ENCODE data around the gene UPP2. TPM values are rescaled to one million over a fixed set of nuclear protein-coding genes. Genes with fewer than 3 reads are reported as not detected.

UPP2 gene
- total and polyA plus RNA-seq, 2 of the 13 experiments (the other 11 are each of a cell fraction or from before 2014, with no cell fraction given): 0.07 to 0.28 TPM

DNA sequence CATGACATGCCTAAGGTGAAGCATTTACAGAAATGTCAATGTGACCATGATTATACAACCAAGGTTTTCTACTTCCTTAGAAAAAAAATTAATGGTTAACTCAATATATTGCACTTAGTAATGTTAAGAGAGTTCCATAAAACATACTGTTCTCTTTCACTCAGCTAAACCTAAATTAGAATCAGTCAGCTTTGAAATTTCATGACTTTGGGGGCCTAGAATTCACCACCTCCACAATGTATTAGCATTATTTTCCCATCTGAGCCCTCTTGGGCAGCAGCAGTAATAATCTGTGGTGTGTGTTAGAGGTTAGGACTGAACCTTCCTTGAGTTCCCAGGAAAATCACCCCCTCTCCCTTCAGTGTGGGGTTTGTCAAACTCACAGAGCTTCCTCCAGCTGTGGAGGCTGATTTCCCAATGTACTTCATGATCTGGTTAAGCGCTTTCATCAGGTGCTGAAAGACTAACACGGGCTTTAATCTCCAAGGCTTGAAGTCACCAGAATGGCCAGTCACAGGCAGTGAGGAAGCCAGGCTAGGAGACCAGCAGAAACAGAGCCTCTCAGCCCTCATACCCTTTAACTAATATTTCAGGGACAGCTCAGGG is 7.1 kb upstream of the UPP2 start (continued):
- peak; percentile 36; the same call in 1 of the 2 replicates for TF ChIP-seq CBX5 (CRISPR knock-in tag; IDR thresholded peaks at IDR 0.05; ENCODE audit: borderline replicate concordance)
- no peak for TF ChIP-seq SOX6 (IDR thresholded peaks at IDR 0.05)
- peak; percentile 36 for TF ChIP-seq SOX6 (CRISPR knock-in tag; IDR thresholded peaks at IDR 0.05)
- no peak for TF ChIP-seq REXO4 (CRISPR knock-in tag; IDR thresholded peaks at IDR 0.05; ENCODE audit: borderline replicate concordance)
- TF ChIP-seq, protein P1, sequence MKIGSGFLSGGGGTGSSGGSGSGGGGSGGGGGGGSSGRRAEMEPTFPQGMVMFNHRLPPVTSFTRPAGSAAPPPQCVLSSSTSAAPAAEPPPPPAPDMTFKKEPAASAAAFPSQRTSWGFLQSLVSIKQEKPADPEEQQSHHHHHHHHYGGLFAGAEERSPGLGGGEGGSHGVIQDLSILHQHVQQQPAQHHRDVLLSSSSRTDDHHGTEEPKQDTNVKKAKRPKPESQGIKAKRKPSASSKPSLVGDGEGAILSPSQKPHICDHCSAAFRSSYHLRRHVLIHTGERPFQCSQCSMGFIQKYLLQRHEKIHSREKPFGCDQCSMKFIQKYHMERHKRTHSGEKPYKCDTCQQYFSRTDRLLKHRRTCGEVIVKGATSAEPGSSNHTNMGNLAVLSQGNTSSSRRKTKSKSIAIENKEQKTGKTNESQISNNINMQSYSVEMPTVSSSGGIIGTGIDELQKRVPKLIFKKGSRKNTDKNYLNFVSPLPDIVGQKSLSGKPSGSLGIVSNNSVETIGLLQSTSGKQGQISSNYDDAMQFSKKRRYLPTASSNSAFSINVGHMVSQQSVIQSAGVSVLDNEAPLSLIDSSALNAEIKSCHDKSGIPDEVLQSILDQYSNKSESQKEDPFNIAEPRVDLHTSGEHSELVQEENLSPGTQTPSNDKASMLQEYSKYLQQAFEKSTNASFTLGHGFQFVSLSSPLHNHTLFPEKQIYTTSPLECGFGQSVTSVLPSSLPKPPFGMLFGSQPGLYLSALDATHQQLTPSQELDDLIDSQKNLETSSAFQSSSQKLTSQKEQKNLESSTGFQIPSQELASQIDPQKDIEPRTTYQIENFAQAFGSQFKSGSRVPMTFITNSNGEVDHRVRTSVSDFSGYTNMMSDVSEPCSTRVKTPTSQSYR (CRISPR knock-in tag; IDR thresholded peaks at IDR 0.05; ENCODE audit: borderline replicate concordance): no peak
- no peak for TF ChIP-seq ZNF331 (CRISPR knock-in tag; IDR thresholded peaks at IDR 0.05)
- TF ChIP-seq, protein P2, sequence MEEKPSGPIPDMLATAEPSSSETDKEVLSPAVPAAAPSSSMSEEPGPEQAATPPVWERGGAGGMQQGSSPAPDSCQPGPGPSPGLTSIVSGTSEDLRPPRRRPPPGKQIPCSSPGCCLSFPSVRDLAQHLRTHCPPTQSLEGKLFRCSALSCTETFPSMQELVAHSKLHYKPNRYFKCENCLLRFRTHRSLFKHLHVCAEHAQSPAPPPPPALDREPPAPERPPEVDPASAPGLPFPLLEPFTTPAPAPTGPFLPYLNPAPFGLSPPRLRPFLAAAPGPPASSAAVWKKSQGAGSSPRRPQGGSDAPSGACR (CRISPR knock-in tag; IDR thresholded peaks at IDR 0.05): 0 out of 2 replicates have a peak, but pooled peaks have one; percentile 42
- no peak for TF ChIP-seq PPARG (CRISPR knock-in tag; conservative IDR thresholded peaks at IDR 0.05)
- TF ChIP-seq, protein P3, sequence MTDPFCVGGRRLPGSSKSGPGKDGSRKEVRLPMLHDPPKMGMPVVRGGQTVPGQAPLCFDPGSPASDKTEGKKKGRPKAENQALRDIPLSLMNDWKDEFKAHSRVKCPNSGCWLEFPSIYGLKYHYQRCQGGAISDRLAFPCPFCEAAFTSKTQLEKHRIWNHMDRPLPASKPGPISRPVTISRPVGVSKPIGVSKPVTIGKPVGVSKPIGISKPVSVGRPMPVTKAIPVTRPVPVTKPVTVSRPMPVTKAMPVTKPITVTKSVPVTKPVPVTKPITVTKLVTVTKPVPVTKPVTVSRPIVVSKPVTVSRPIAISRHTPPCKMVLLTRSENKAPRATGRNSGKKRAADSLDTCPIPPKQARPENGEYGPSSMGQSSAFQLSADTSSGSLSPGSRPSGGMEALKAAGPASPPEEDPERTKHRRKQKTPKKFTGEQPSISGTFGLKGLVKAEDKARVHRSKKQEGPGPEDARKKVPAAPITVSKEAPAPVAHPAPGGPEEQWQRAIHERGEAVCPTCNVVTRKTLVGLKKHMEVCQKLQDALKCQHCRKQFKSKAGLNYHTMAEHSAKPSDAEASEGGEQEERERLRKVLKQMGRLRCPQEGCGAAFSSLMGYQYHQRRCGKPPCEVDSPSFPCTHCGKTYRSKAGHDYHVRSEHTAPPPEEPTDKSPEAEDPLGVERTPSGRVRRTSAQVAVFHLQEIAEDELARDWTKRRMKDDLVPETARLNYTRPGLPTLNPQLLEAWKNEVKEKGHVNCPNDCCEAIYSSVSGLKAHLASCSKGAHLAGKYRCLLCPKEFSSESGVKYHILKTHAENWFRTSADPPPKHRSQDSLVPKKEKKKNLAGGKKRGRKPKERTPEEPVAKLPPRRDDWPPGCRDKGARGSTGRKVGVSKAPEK (CRISPR knock-in tag; IDR thresholded peaks at IDR 0.05; ENCODE audit: borderline replicate concordance): no peak
- no peak for TF ChIP-seq KDM4B (CRISPR knock-in tag; IDR thresholded peaks at IDR 0.05)
- no peak for TF ChIP-seq CHD2 (IDR thresholded peaks at IDR 0.05; ENCODE audit: low read depth, low read length)
- no peak for TF ChIP-seq KDM3A (CRISPR knock-in tag; IDR thresholded peaks at IDR 0.05; ENCODE audit: low read depth)
- TF ChIP-seq ZNF552 (CRISPR knock-in tag; IDR thresholded peaks at IDR 0.05; ENCODE audit: borderline replicate concordance): no peak
- TF ChIP-seq RFX5 (IDR thresholded peaks at IDR 0.05; ENCODE audit: low read depth, low read length): no peak
- TF ChIP-seq WIZ (CRISPR knock-in tag; IDR thresholded peaks at IDR 0.05): no peak
- no peak for TF ChIP-seq NR1H2 (CRISPR knock-in tag; IDR thresholded peaks at IDR 0.05; ENCODE audit: borderline replicate concordance, low read depth)
- TF ChIP-seq HMG20A (CRISPR knock-in tag; IDR thresholded peaks at IDR 0.05; ENCODE audit: borderline replicate concordance): no peak
- TF ChIP-seq RBM39 (IDR thresholded peaks at IDR 0.05; ENCODE audit: low read depth, low read length, poor library complexity, severe bottlenecking): no peak
- no peak for TF ChIP-seq ZFP36 (IDR thresholded peaks at IDR 0.05; ENCODE audit: borderline replicate concordance, low read depth, low read length, partially characterized antibody)
- TF ChIP-seq ZNF550 (CRISPR knock-in tag; IDR thresholded peaks at IDR 0.05; ENCODE audit: borderline replicate concordance): 0 out of 2 replicates have a peak, but pooled peaks have one; percentile 58
- no peak for TF ChIP-seq ZFP82 (CRISPR knock-in tag; IDR thresholded peaks at IDR 0.05; ENCODE audit: borderline replicate concordance)
- TF ChIP-seq, protein P4, sequence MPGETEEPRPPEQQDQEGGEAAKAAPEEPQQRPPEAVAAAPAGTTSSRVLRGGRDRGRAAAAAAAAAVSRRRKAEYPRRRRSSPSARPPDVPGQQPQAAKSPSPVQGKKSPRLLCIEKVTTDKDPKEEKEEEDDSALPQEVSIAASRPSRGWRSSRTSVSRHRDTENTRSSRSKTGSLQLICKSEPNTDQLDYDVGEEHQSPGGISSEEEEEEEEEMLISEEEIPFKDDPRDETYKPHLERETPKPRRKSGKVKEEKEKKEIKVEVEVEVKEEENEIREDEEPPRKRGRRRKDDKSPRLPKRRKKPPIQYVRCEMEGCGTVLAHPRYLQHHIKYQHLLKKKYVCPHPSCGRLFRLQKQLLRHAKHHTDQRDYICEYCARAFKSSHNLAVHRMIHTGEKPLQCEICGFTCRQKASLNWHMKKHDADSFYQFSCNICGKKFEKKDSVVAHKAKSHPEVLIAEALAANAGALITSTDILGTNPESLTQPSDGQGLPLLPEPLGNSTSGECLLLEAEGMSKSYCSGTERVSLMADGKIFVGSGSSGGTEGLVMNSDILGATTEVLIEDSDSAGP (CRISPR knock-in tag; IDR thresholded peaks at IDR 0.05; ENCODE audit: borderline replicate concordance): no peak
- TF ChIP-seq GATAD2A (CRISPR knock-in tag; IDR thresholded peaks at IDR 0.05): peak; percentile 43; the same call in 1 of the 2 replicates
